HL-60 (cell line): ENCODE measurements around the gene UGCG.

Experiments used
- DNase-seq, 2 experiments: peaks; one replicate each; pipeline ENCODE4 v3.0.0-alpha.2; 2010 to 2020; ENCODE audit warnings: low read depth in 1 of 2, low spot score in 1 of 2
- H3K27ac ChIP-seq: fragments of 250-450 bp; sonication (Bioruptor Pico); replicated peaks from 2 replicates; pipeline ENCODE4 v1.5.1; 2020; ENCODE audit warnings: mild to moderate bottlenecking, moderate library complexity
- H3K27me3 ChIP-seq: fragments of 250-450 bp; sonication (Bioruptor Pico); 2 replicates; pipeline ENCODE4 v1.5.1; 2021; ENCODE audit warnings: mild to moderate bottlenecking, moderate library complexity; ENCODE audit not compliant: insufficient read depth, poor library complexity, severe bottlenecking
- H3K4me3 ChIP-seq: replicated peaks from 2 replicates; pipeline ENCODE4 v1.5.1; 2011; ENCODE audit warnings: mild to moderate bottlenecking, control low read depth, low read length; ENCODE audit not compliant: insufficient read depth
- GABPA ChIP-seq: IDR thresholded peaks from 2 replicates; pipeline ENCODE4 v1.6.1; 2012; ENCODE audit warnings: low read depth
- POLR2AphosphoS5 ChIP-seq: IDR thresholded peaks from 2 replicates; pipeline ENCODE4 v1.6.1; 2012; ENCODE audit warnings: low read depth
- SPI1 ChIP-seq: IDR thresholded peaks from 2 replicates; pipeline ENCODE4 v1.6.1; 2012; ENCODE audit warnings: low read depth, mild to moderate bottlenecking, borderline replicate concordance
- TF ChIP-seq, protein P1 (sequence below): IDR thresholded peaks from one replicate; pipeline ENCODE4 v1.5.1; 2011; ENCODE audit warnings: low read length, control low read depth, inconsistent platforms; ENCODE audit not compliant: insufficient read depth
- TF ChIP-seq, protein P2 (sequence below): IDR thresholded peaks from 2 replicates; pipeline ENCODE4 v1.6.1; 2012; ENCODE audit warnings: low read depth; ENCODE audit not compliant: insufficient replicate concordance

The UGCG gene

DNA sequence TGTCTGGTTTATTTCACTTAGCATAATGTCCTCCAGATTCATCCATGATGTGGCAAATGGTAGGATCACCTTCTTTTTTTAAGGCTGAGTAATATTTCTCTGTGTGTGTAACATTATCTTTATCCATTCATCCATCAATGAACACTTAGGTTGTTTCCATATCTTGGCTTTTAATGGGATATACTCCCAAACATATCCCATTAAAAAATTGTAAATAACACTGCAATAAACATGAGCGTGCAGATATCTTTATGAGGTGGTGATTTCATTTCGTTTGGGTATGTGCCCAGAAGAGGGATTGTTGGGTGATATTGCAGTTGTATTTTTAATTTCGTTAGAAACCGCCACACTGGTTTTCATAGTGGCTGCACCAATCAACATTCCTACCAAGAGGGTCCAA lies 36.2 kb upstream of the UGCG start:
- no peak for DNase-seq
- H3K27ac ChIP-seq: no peak overlapping the region
- no peak overlapping the region for H3K4me3 ChIP-seq
- H3K27me3 ChIP-seq: no peaks in the 10 kb centered on the region
- no peak for TF ChIP-seq POLR2AphosphoS5
- no peak for TF ChIP-seq GABPA
- no peak for TF ChIP-seq SPI1
- TF ChIP-seq, protein P1, sequence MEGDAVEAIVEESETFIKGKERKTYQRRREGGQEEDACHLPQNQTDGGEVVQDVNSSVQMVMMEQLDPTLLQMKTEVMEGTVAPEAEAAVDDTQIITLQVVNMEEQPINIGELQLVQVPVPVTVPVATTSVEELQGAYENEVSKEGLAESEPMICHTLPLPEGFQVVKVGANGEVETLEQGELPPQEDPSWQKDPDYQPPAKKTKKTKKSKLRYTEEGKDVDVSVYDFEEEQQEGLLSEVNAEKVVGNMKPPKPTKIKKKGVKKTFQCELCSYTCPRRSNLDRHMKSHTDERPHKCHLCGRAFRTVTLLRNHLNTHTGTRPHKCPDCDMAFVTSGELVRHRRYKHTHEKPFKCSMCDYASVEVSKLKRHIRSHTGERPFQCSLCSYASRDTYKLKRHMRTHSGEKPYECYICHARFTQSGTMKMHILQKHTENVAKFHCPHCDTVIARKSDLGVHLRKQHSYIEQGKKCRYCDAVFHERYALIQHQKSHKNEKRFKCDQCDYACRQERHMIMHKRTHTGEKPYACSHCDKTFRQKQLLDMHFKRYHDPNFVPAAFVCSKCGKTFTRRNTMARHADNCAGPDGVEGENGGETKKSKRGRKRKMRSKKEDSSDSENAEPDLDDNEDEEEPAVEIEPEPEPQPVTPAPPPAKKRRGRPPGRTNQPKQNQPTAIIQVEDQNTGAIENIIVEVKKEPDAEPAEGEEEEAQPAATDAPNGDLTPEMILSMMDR: no peak
- TF ChIP-seq, protein P2, sequence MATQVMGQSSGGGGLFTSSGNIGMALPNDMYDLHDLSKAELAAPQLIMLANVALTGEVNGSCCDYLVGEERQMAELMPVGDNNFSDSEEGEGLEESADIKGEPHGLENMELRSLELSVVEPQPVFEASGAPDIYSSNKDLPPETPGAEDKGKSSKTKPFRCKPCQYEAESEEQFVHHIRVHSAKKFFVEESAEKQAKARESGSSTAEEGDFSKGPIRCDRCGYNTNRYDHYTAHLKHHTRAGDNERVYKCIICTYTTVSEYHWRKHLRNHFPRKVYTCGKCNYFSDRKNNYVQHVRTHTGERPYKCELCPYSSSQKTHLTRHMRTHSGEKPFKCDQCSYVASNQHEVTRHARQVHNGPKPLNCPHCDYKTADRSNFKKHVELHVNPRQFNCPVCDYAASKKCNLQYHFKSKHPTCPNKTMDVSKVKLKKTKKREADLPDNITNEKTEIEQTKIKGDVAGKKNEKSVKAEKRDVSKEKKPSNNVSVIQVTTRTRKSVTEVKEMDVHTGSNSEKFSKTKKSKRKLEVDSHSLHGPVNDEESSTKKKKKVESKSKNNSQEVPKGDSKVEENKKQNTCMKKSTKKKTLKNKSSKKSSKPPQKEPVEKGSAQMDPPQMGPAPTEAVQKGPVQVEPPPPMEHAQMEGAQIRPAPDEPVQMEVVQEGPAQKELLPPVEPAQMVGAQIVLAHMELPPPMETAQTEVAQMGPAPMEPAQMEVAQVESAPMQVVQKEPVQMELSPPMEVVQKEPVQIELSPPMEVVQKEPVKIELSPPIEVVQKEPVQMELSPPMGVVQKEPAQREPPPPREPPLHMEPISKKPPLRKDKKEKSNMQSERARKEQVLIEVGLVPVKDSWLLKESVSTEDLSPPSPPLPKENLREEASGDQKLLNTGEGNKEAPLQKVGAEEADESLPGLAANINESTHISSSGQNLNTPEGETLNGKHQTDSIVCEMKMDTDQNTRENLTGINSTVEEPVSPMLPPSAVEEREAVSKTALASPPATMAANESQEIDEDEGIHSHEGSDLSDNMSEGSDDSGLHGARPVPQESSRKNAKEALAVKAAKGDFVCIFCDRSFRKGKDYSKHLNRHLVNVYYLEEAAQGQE: no peak

DNA sequence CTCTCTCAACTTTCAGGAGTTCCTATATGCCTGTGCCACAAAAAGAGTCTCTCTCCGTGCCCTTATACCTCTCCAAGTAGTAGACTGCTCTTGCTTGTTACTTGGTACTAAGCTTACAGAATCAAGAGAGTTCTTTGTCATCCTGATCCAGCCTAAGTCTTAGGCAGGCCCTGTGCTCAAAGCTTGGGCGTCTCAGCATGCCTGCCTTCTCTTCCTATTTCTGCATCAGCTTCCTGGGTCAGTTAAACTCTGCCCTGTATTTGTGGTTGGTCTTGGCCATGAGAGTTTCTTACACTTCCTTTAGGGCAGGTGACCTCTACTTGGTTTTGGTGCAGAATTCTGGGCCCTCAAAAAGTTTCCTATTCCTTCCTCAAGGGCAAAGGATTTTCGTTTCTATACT lies 33.0 kb upstream of the UGCG start:
- Histone ChIP-seq H3K4me3 (no peak overlapping the region), H3K27me3 (no peaks in the 10 kb centered on the region), H3K27ac (no peak overlapping the region)
- TF ChIP-seq, protein P2: no peak
- no peak for TF ChIP-seq GABPA
- no peak for DNase-seq

DNA sequence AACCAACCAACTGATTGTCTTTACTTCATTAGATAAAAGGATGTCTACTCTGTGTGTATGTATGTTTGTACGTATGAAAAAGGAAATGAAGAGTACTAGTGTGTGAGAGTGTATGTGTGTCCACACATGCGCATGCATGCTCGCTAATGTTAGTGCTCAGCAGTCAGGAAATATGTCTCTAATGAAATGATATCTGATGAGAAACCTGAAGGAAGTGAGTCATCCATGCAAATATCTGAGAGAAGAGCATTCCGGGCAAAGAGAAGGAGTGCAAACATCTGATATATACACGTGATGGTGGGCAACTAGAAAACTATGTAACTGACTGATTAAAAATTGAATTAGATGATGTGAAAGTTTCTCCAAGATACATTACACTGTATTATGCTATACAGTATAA lies 29.6 kb upstream of the UGCG start:
- H3K27ac ChIP-seq: no peak overlapping the region
- DNase-seq: no peak
- TF ChIP-seq, protein P2: no peak
- TF ChIP-seq GABPA: no peak
- TF ChIP-seq, protein P1: no peak
- TF ChIP-seq POLR2AphosphoS5: no peak
- no peak for TF ChIP-seq SPI1
- no peak overlapping the region for H3K4me3 ChIP-seq
- H3K27me3 ChIP-seq: no peaks in the 10 kb centered on the region

DNA sequence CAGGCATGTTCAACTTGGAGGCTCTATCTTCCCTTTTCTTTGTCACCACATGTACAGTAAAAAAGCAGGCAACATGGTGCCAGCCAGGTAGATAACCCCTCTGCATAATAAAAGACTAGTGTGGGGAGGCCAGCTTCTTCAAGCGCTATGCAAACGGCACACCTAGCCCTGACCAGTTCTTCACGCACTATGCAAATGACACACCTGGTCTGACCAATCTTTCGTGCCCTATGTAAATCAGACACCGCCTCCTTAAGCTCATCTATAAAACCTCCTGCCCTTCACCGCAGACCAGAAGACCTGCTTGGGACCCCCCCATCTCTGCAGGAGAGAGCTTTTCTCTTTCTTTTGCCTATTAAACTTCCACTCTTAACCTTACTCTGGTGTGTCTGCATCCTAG lies 28.1 kb upstream of the UGCG start:
- Histone ChIP-seq H3K27me3 (no peaks in the 10 kb centered on the region), H3K27ac (no peak overlapping the region), H3K4me3 (no peak overlapping the region)
- TF ChIP-seq GABPA: no peak
- TF ChIP-seq POLR2AphosphoS5: no peak
- TF ChIP-seq, protein P2: no peak
- TF ChIP-seq, protein P1: no peak
- no peak for DNase-seq
